ENCODE measurements around the gene PRSS21.

The PRSS21 gene

DNA sequence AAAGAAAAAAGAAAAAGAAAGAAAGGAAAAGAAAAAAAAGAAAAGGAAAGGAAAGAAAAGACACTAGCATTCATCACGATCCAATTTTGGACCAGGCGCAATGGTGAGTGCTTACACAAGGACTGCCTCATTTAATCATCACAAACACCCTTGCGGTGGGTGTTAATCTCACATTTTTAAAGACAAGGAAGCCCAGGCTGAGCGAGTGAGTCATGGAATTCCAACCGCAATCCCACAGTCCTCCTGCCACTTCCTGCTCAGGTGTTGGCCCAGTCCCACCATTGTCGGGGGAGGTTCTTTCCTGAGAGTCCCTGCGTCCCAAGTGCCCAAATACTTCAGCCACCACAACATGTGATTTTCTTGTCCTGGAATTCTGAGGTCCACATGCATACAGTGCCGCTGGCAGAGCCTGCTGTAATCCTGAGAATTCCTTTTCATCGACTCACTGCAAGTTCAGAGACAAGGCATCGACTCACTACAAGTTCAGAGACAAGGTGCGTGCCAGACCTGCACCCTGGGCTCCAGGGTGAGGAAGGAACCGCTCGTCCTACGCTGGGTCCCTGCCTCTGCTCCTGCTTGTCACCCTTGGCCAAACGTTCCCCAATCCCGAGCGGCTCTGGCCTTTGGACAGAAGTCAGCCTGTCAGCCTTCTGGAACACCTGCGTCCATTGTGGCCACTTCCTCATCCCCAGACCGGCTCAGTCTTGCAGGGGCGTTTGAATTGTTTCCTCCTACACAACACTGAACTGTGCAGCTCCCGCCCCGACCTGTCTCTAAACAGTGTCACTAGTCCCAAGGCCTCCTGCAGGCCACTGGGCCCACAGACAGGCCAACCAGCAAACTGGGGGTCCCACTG lies 18.8 kb downstream of the PRSS21 start:
- Histone ChIP-seq H3K4me3 (ENCODE audit: low read depth, low read length) (no peak overlapping the region), H3K27me3 (ENCODE audit: insufficient read depth, low read length) (no peaks in the 10 kb centered on the region), H3K79me2 (ENCODE audit: control insufficient read depth, insufficient read depth, low read length, unreplicated experiment) (no peaks in the 10 kb centered on the region), H3K4me1 (ENCODE audit: control insufficient read depth, insufficient read depth, low read length, unreplicated experiment) (peaks cover 13% of the 10 kb centered on the region), H3K27ac (ENCODE audit: low read depth, low read length) (peak overlapping the region; percentile 42; the same call in 1 of the 2 replicates), H2AFZ (ENCODE audit: low read length, unreplicated experiment) (no peak overlapping the region), H3K36me3 (ENCODE audit: insufficient read depth, low read length) (no peaks in the 10 kb centered on the region)

- Histone ChIP-seq H3K36me3 (ENCODE audit: insufficient read depth, low read length) (no peaks in the 10 kb centered on the region), H3K4me3 (ENCODE audit: low read depth, low read length) (no peak overlapping the region), H3K27ac (ENCODE audit: low read depth, low read length) (no peak overlapping the region), H2AFZ (ENCODE audit: low read length, unreplicated experiment) (no peak overlapping the region), H3K27me3 (ENCODE audit: insufficient read depth, low read length) (no peaks in the 10 kb centered on the region), H3K4me1 (ENCODE audit: control insufficient read depth, insufficient read depth, low read length, unreplicated experiment) (peaks cover 13% of the 10 kb centered on the region), H3K79me2 (ENCODE audit: control insufficient read depth, insufficient read depth, low read length, unreplicated experiment) (no peaks in the 10 kb centered on the region)
These were observed 19.8 kb downstream of the PRSS21 start for GRCh38 chr16:2836646-2837508.

- H3K27me3 ChIP-seq (ENCODE audit: insufficient read depth, low read length), result no peaks in the 10 kb centered on the region
- H2AFZ ChIP-seq (ENCODE audit: low read length, unreplicated experiment), result no peak overlapping the region
- H3K79me2 ChIP-seq (ENCODE audit: control insufficient read depth, insufficient read depth, low read length, unreplicated experiment), result no peaks in the 10 kb centered on the region
- H3K4me1 ChIP-seq (ENCODE audit: control insufficient read depth, insufficient read depth, low read length, unreplicated experiment), result peaks cover 13% of the 10 kb centered on the region
- H3K4me3 ChIP-seq (ENCODE audit: low read depth, low read length), result no peak overlapping the region
- no peaks in the 10 kb centered on the region for H3K36me3 ChIP-seq (ENCODE audit: insufficient read depth, low read length)
- no peak overlapping the region for H3K27ac ChIP-seq (ENCODE audit: low read depth, low read length)
These were observed 21.9 kb downstream of the PRSS21 start for GRCh38 chr16:2838928-2839327.

DNA sequence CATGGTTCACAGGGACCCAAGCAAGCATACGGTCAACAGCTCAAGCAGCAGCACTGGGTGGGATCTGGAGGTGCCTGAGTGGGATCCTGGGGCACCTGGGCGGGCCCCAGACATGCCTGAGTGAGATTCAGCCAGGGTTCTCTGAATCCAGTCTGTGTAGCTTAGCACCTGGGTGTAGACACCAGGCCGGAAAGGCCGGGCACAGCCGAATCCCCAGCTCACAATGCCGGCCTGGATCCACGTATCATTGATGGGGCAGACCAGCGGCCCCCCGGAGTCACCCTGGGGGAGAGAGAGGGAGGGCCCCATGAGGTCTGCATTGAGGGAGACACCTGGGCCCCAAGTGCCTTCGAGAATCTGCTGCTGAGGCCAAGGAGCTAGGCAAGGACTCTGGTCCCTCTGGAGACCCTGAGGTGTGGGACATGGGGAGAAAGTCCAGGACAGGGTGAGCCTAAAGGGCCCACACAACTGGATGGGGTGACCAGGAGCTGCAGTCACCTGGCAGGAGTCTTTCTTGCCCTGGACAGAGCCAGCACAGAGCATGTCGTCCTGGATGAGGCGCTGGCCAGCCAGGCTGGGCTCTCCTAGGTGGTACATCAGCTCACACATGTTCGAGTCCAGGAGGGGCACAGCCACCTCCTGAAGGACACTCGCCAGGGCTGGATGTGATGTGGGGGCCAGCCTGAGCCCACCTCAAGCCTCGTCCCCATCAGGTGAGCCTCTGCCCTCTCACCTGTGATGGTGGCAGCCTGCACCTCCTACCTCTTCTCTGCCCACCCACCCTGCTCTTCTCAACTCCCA lies 22.8 kb downstream of the PRSS21 start:
- Histone ChIP-seq H3K27me3 (ENCODE audit: insufficient read depth, low read length) (no peaks in the 10 kb centered on the region), H3K79me2 (ENCODE audit: control insufficient read depth, insufficient read depth, low read length, unreplicated experiment) (no peaks in the 10 kb centered on the region), H2AFZ (ENCODE audit: low read length, unreplicated experiment) (no peak overlapping the region), H3K4me3 (ENCODE audit: low read depth, low read length) (no peak overlapping the region), H3K36me3 (ENCODE audit: insufficient read depth, low read length) (no peaks in the 10 kb centered on the region), H3K27ac (ENCODE audit: low read depth, low read length) (no peak overlapping the region), H3K4me1 (ENCODE audit: control insufficient read depth, insufficient read depth, low read length, unreplicated experiment) (peaks cover 13% of the 10 kb centered on the region)

DNA sequence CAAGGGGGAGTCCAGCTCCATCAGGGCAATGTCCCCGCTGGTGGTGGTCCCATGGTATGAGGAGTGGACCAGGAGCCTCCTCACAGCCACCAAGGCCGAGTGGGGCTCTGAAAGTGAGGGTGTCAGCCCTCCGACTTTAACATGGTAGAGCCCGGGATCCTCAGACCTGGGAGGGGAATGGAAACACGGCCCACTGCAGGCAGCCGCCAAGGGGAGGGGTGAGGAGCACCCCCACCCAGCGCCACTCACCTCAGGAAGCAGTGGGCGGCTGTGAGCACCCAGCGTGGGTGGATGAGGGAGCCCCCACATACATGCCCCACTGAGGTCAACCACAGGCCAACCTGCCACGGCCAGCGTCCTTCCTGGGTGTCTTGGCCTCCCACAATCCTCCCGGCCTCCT lies 23.9 kb downstream of the PRSS21 start:
- Histone ChIP-seq H3K36me3 (ENCODE audit: insufficient read depth, low read length) (no peaks in the 10 kb centered on the region), H3K79me2 (ENCODE audit: control insufficient read depth, insufficient read depth, low read length, unreplicated experiment) (no peaks in the 10 kb centered on the region), H3K4me3 (ENCODE audit: low read depth, low read length) (no peak overlapping the region), H2AFZ (ENCODE audit: low read length, unreplicated experiment) (no peak overlapping the region), H3K4me1 (ENCODE audit: control insufficient read depth, insufficient read depth, low read length, unreplicated experiment) (peaks cover 4% of the 10 kb centered on the region), H3K27me3 (ENCODE audit: insufficient read depth, low read length) (no peaks in the 10 kb centered on the region), H3K27ac (ENCODE audit: low read depth, low read length) (no peak overlapping the region)

DNA sequence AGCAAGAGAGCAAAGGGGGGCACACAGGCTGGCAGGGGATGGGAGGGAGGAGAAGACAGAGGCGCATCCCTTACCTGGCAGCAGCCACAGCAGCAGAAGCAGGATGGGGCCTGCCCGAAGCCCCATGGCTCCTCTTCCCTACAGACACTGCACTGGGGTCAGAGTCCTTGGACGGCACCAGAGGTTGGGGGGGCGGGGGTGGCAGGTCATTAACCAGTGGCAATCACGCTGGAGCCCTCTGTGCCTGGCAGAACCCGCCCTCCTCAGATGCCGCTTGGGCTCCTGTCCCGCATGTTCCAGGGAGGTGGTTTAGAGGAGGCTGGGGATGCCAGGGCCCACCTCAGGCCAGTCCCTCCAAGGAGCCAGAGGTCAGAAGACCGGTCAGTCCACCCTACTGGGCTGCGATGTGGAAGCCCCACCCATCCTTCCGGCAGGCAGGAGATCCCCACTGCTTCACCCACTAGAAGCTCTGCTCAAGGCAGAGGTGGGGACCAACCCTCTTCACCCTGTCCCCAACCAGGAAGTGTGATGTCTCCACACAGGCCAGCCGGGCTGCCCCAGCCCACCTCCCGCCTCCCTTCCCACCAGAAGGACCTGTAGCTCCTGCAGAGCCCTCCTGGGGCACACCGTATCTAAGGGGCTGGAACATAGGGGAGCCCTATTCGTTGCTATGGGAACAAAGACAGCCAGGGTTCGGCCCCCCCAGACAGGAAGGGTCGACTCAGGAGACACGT lies 24.7 kb downstream of the PRSS21 start:
- no peak overlapping the region for H3K4me3 ChIP-seq (ENCODE audit: low read depth, low read length)
- no peaks in the 10 kb centered on the region for H3K4me1 ChIP-seq (ENCODE audit: control insufficient read depth, insufficient read depth, low read length, unreplicated experiment)
- no peak overlapping the region for H2AFZ ChIP-seq (ENCODE audit: low read length, unreplicated experiment)
- no peaks in the 10 kb centered on the region for H3K79me2 ChIP-seq (ENCODE audit: control insufficient read depth, insufficient read depth, low read length, unreplicated experiment)
- no peak overlapping the region for H3K27ac ChIP-seq (ENCODE audit: low read depth, low read length)
- H3K27me3 ChIP-seq (ENCODE audit: insufficient read depth, low read length), result no peaks in the 10 kb centered on the region
- no peaks in the 10 kb centered on the region for H3K36me3 ChIP-seq (ENCODE audit: insufficient read depth, low read length)

GRCh38 chr16:2842340-2843000 lies 25.4 kb downstream of the PRSS21 start:
- H2AFZ ChIP-seq (ENCODE audit: low read length, unreplicated experiment), result no peak overlapping the region
- H3K4me3 ChIP-seq (ENCODE audit: low read depth, low read length), result no peak overlapping the region
- no peak overlapping the region for H3K27ac ChIP-seq (ENCODE audit: low read depth, low read length)
- H3K36me3 ChIP-seq (ENCODE audit: insufficient read depth, low read length), result no peaks in the 10 kb centered on the region
- H3K4me1 ChIP-seq (ENCODE audit: control insufficient read depth, insufficient read depth, low read length, unreplicated experiment), result no peaks in the 10 kb centered on the region
- H3K79me2 ChIP-seq (ENCODE audit: control insufficient read depth, insufficient read depth, low read length, unreplicated experiment), result no peaks in the 10 kb centered on the region
- no peaks in the 10 kb centered on the region for H3K27me3 ChIP-seq (ENCODE audit: insufficient read depth, low read length)

DNA sequence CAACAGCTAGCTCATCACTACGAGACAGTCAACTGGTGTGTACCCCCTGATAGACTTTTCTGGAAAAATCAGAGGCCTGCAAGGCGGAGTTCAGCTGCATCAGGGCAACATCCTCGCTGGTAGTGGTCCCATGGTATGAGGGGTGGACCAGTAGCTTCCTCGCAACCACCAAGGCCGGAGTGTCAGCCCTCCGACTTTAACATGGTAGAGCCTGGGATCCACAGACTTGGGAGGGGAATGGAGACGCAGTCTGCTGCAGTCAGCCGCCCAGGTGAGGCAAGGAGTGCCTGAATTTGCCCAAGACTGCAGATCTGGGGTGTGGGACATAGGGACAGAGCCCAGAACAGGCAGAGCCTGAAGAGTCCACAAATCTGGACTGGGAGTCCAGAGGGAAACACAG lies 26.5 kb downstream of the PRSS21 start:
- Histone ChIP-seq H3K36me3 (ENCODE audit: insufficient read depth, low read length) (no peaks in the 10 kb centered on the region), H3K27ac (ENCODE audit: low read depth, low read length) (no peak overlapping the region), H3K4me3 (ENCODE audit: low read depth, low read length) (no peak overlapping the region), H3K79me2 (ENCODE audit: control insufficient read depth, insufficient read depth, low read length, unreplicated experiment) (no peaks in the 10 kb centered on the region), H3K27me3 (ENCODE audit: insufficient read depth, low read length) (no peaks in the 10 kb centered on the region), H3K4me1 (ENCODE audit: control insufficient read depth, insufficient read depth, low read length, unreplicated experiment) (no peaks in the 10 kb centered on the region), H2AFZ (ENCODE audit: low read length, unreplicated experiment) (no peak overlapping the region)

DNA sequence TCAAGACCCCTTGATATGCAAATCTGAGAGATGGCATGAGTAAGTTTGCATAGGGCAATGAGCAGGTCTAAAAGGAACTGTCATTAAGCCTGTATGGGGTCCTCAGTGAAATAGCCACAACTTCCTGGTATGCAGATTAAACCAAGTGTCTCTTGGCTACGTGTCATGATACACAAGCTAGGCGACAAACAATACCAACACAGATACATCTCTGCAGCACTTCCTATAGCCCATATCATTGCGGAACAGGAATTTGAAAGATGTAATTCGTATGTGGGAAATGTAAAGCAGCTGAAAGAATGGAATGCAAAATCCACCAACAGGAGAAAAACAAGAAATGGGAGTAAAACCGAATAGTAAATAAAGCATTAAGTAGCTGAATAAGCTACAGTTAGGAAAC lies 28.1 kb downstream of the PRSS21 start:
- no peak overlapping the region for H3K4me3 ChIP-seq (ENCODE audit: low read depth, low read length)
- no peaks in the 10 kb centered on the region for H3K79me2 ChIP-seq (ENCODE audit: control insufficient read depth, insufficient read depth, low read length, unreplicated experiment)
- no peaks in the 10 kb centered on the region for H3K4me1 ChIP-seq (ENCODE audit: control insufficient read depth, insufficient read depth, low read length, unreplicated experiment)
- H3K27ac ChIP-seq (ENCODE audit: low read depth, low read length), result no peak overlapping the region
- no peak overlapping the region for H2AFZ ChIP-seq (ENCODE audit: low read length, unreplicated experiment)
- no peaks in the 10 kb centered on the region for H3K36me3 ChIP-seq (ENCODE audit: insufficient read depth, low read length)
- H3K27me3 ChIP-seq (ENCODE audit: insufficient read depth, low read length), result 0 out of 2 replicates have a peak, but pooled peaks cover 5% of the 10 kb centered on the region
